Activated CD8-positive, alpha-beta T cell treated with anti-CD3 and anti-CD28 coated beads for 36 hours (primary cell): ENCODE results near the gene ABCC8. TPM values are rescaled to one million over a fixed set of nuclear protein-coding genes. Genes with fewer than 3 reads are reported as not detected.
A peak's percentile ranks its signal among the peaks of the same experiment; 100 is the strongest.

Source experiments
- ATAC-seq: fragments of 200-7000 bp; cut with Tn5 transposase; one replicate; pipeline ENCODE4 v1.10.0; 2021; ENCODE audit warnings: mild to moderate bottlenecking, moderate library complexity
- CTCF ChIA-PET: fragments of 350-600 bp; sonication (Branson Sonifier 250); formaldehyde crosslinking; loops from one replicate; lab custom pipeline; 2021; ENCODE audit warnings: antibody characterized with exemption; lab: Charles Lee
- POLR2A ChIA-PET: fragments of 350-600 bp; sonication (Branson Sonifier 250); formaldehyde crosslinking; loops from one replicate; lab custom pipeline; 2021; ENCODE audit warnings: antibody characterized with exemption; lab: Charles Lee
- DNase-seq: peaks from one replicate; pipeline ENCODE4 v3.0.0-alpha.2; 2020
- H3K27ac Mint-ChIP-seq: one replicate; pipeline ENCODE4 v1.8.0; 2021; ENCODE audit warnings: mild to moderate bottlenecking, mixed read lengths
- H3K27me3 Mint-ChIP-seq: one replicate; pipeline ENCODE4 v1.8.0; 2021; ENCODE audit warnings: mixed read lengths
- H3K36me3 Mint-ChIP-seq: one replicate; pipeline ENCODE4 v1.8.0; 2021; ENCODE audit warnings: low read depth, mixed read lengths
- H3K4me1 Mint-ChIP-seq: one replicate; pipeline ENCODE4 v1.8.0; 2021; ENCODE audit warnings: low read depth, mixed read lengths
- H3K4me3 Mint-ChIP-seq: one replicate; pipeline ENCODE4 v1.8.0; 2021; ENCODE audit warnings: mild to moderate bottlenecking, moderate library complexity, mixed read lengths
- H3K9me3 Mint-ChIP-seq: one replicate; pipeline ENCODE4 v1.8.0; 2021; ENCODE audit warnings: mixed read lengths
- intact Hi-C: fragments of 100-400 bp; cut with micrococcal nuclease; formaldehyde crosslinking; loops from one replicate; pipeline ENCODE4 v1.10.0; 2022
- total RNA-seq, 2 experiments: library from RNA; stranded (reverse); gene quantifications; one replicate each; pipeline ENCODE4 v1.2.3, GENCODE V29; 2021
- TF ChIP-seq, protein P1 (sequence below): fragments of 200-600 bp; IDR thresholded peaks from one replicate; pipeline ENCODE4 v1.8.0; 2022; ENCODE audit warnings: antibody characterized with exemption, mild to moderate bottlenecking

Gene ABCC8
- total RNA-seq, 2 experiments from 2014 or later = not detected

DNA sequence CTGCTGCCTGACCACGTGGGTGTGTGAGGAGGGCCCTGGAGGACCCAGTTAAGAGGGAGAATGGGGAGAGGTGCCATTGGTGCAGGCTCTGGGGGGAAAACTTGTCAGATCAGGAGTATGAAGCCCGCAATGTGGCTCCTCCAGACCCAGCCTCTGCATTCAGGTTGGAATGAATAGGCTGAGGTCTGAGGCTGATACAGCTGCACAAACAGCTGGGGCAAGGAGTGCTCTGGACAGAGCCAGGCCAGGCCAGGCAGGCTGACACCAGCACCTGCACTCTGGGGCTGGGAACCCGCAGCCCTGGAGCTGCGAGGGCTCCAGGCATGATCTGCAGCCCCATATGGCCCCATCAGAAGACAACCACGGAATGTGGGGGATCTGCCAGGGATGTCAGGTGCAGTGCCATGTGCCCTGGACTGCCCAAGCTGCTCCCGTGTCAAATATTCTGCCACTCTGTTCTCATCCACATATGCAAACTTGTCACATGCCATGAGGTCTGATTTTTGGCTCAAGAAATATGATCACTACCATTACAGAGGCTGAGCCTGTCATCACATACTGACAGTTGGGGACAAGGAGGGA, 61.0 kb downstream of the ABCC8 start:
- POLR2A ChIA-PET = no interaction called here
- H3K36me3 Mint-ChIP-seq = no peaks in the 10 kb centered on the region
- H3K27me3 Mint-ChIP-seq = peaks cover 30% of the 10 kb centered on the region
- TF ChIP-seq, protein P1, sequence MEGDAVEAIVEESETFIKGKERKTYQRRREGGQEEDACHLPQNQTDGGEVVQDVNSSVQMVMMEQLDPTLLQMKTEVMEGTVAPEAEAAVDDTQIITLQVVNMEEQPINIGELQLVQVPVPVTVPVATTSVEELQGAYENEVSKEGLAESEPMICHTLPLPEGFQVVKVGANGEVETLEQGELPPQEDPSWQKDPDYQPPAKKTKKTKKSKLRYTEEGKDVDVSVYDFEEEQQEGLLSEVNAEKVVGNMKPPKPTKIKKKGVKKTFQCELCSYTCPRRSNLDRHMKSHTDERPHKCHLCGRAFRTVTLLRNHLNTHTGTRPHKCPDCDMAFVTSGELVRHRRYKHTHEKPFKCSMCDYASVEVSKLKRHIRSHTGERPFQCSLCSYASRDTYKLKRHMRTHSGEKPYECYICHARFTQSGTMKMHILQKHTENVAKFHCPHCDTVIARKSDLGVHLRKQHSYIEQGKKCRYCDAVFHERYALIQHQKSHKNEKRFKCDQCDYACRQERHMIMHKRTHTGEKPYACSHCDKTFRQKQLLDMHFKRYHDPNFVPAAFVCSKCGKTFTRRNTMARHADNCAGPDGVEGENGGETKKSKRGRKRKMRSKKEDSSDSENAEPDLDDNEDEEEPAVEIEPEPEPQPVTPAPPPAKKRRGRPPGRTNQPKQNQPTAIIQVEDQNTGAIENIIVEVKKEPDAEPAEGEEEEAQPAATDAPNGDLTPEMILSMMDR = no peak
- CTCF ChIA-PET = no interaction called here
- DNase-seq (no peak), ATAC-seq (no peak)
- H3K27ac Mint-ChIP-seq = no peak overlapping the region
- intact Hi-C loops = no loop called here
- H3K4me1 Mint-ChIP-seq = peaks cover 9% of the 10 kb centered on the region
- no peaks in the 10 kb centered on the region for H3K9me3 Mint-ChIP-seq
- no peak overlapping the region for H3K4me3 Mint-ChIP-seq

DNA sequence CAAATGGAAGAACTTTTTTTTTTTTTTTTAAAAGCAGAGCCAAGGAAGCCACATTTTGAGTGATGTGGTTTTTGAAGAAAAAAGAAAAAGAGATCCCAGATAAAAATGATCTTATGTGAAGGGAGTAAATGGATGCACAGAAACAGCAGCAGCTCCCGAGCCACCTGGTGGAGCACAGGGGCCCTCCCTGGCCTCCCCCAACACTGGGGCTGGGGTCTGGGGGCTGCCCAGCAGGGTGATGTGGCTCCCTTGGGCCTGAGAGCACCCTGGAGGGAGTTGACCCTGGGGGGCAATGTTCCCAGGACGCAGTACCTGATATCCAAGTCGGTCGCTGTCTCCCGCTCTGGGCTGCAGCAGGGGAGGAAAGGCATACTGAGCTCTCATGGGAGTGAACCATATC, 61.7 kb downstream of the ABCC8 start:
- intact Hi-C loops = no loop called here
- POLR2A ChIA-PET = no interaction called here
- ATAC-seq (no peak), DNase-seq (no peak)
- CTCF ChIA-PET = no interaction called here
- H3K4me1 Mint-ChIP-seq = peaks cover 9% of the 10 kb centered on the region
- H3K9me3 Mint-ChIP-seq = no peaks in the 10 kb centered on the region
- no peak overlapping the region for H3K4me3 Mint-ChIP-seq
- no peak overlapping the region for H3K27ac Mint-ChIP-seq
- TF ChIP-seq, protein P1 = no peak
- peaks cover 30% of the 10 kb centered on the region for H3K27me3 Mint-ChIP-seq
- H3K36me3 Mint-ChIP-seq = no peaks in the 10 kb centered on the region

DNA sequence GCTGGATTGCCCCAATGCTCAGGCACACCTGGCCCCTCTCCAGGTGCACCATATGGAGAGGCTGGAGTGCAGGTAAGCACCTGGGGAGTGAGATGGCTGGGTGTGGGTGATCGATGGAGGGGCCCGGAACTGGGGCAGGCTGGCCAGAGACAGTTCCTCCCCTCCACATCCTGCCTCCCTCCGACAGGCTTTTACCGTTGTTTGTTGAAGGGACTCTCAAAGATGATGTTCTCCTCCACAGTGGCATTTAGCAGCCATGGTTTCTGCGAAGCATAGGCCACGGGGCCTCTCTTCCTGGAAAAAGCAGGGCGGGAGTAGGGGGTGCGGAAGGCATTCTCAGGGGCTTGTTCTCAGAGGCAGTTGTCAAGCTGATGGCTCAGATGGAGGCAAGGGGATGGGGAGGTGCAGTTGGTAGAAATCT, 62.3 kb downstream of the ABCC8 start:
- no peaks in the 10 kb centered on the region for H3K36me3 Mint-ChIP-seq
- intact Hi-C loops = no loop called here
- CTCF ChIA-PET = interaction anchor here (0.7 kb wide), 1 partner anchor 12 kb away, joined by 3 read pairs; no protein-coding TSS in a partner anchor
- TF ChIP-seq, protein P1 = no peak
- H3K27ac Mint-ChIP-seq = peak overlapping the region; percentile 26
- ATAC-seq (peak; percentile 85), DNase-seq (peak; percentile 57)
- POLR2A ChIA-PET = no interaction called here
- H3K27me3 Mint-ChIP-seq = peaks cover 25% of the 10 kb centered on the region
- no peaks in the 10 kb centered on the region for H3K9me3 Mint-ChIP-seq
- H3K4me3 Mint-ChIP-seq = no peak overlapping the region
- H3K4me1 Mint-ChIP-seq = peaks cover 9% of the 10 kb centered on the region

DNA sequence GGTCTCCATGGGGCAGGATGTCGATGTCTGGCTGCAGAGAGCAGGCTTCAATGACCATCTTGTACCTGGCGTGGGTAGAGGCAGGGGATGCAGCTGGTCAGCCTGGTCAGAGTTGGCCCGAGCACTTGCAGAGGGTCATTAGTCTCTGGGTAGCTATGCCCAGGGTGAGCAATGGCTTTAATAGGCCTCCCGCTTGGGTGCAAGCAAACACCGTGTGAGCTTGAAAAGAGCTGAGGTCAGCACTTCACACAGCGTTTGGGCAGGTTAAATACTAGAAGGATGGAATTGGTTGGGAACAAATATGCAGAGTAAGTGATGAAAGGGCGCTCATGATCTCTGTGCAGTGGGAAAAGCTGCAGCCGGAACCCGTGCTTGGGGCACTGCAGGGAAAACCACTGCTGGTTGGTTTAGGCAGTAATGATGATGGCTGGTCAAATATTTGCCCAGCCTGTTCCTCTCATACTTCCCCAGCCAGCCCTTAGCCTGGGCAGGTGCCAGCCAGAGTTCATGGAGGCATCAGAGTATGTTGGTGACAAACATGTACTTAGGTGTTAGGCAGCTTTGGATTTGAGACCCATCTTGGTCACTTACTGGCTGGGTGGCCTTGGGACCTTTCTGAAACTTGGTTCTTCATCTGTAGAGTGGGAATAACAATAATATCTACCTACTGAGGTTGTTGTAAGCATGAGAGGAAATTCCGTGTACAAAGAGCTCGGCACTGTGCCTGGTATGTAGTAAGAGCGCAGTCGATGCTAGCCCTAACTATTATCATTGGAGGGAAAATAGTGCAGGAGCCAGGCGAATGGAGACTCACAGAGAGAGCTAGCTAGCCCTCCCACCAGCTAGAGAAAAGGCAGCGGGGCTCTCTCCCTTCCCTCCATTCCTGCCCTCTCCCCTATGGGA, 63.0 kb downstream of the ABCC8 start:
- Mint-ChIP-seq H3K36me3 (no peaks in the 10 kb centered on the region), H3K4me1 (peaks cover 9% of the 10 kb centered on the region), H3K4me3 (no peak overlapping the region), H3K9me3 (no peaks in the 10 kb centered on the region), H3K27ac (no peak overlapping the region), H3K27me3 (peaks cover 24% of the 10 kb centered on the region)
- TF ChIP-seq, protein P1 = no peak
- POLR2A ChIA-PET = no interaction called here
- ATAC-seq (no peak), DNase-seq (no peak)
- intact Hi-C loops = no loop called here
- CTCF ChIA-PET = interaction anchor here (0.7 to 1.2 kb wide), 2 partner anchors 11 to 184 kb away, joined by 3 read pairs; no protein-coding TSS in a partner anchor
